GM10248 (cell line): ENCODE measurements around the gene ZNF764.

Experiments used
- CTCF ChIA-PET: fragments of 300-600 bp; sonication (Branson Sonifier 250); formaldehyde crosslinking; extraction: SDS; loops from one replicate; lab custom pipeline; 2021; ENCODE audit warnings: antibody characterized with exemption; lab: Yijun Ruan, JAX
- POLR2A ChIA-PET: fragments of 350-650 bp; sonication (Branson Sonifier 250); formaldehyde crosslinking; extraction: SDS; loops from one replicate; lab custom pipeline; 2020; ENCODE audit warnings: antibody characterized with exemption; lab: Yijun Ruan, JAX
- DNase-seq: peaks from one replicate; pipeline ENCODE4 v3.0.0; 2012; ENCODE audit errors: extremely low spot score
- CTCF ChIP-seq: IDR thresholded peaks from 2 replicates; pipeline ENCODE4 v1.5.1; 2012; ENCODE audit warnings: mild to moderate bottlenecking, low read depth; ENCODE audit errors: extremely low read depth, missing control alignments, control extremely low read depth

The ZNF764 gene

DNA sequence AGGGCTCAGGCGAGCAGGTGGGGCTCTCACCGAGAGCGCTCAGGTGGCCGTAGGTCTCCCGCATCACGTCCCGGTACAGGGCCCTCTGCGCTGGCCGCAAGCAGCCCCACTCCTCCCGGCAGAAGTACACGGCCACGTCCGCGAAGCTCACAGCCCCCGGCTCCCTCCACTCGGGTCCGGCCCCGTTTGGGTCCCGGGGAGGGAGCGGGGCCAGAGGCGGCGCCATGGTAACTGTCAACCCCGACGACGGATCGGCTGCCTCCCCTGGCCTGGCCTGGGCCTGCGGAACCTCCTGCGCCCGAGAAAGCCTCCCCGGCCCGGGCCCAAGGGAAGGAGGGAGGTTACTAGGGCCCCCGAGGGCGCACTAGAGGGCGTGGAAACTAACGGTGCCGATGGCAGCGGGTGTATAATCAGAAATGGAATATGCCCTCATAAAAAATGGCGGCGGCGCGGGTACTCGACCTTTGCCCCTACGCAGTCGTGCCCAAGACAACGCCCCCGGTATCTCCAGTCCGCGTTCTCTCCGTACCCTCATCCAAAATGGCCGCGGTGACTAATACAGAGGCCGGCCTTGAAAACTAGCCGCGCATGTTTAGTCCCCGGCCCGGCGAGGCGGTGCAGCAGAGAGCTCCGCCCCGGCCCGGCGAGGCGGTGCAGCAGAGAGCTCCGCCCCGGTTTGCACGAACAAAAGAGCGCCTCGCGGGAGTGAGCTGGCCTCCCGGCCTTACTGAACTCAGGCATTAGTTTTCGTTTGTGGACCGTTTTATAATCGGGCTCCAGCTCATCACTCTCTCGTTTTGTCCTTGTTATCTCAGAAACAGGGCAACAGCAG is at the start of gene ZNF764:
Gene ZNF764 (minus strand): TSS at position 418 of the 832 bp plus-strand sequence. CDS start 192 bp downstream, at position 226.
- no peak for TF ChIP-seq CTCF
- POLR2A ChIA-PET = interaction anchor here (0.6 to 1.5 kb wide), 11 partner anchors 10 to 128 kb away, joined by 3 to 7 read pairs (median 4); partner anchors contain the start of genes DCTPP1, FBRS, ZNF688 and ZNF747
- CTCF ChIA-PET = interaction anchor here (0.7 to 4.4 kb wide), 28 partner anchors 9 to 163 kb away, joined by 3 to 47 read pairs (median 3); partner anchors contain the start of genes DCTPP1, ZNF48, ZNF747 and ZNF771

DNA sequence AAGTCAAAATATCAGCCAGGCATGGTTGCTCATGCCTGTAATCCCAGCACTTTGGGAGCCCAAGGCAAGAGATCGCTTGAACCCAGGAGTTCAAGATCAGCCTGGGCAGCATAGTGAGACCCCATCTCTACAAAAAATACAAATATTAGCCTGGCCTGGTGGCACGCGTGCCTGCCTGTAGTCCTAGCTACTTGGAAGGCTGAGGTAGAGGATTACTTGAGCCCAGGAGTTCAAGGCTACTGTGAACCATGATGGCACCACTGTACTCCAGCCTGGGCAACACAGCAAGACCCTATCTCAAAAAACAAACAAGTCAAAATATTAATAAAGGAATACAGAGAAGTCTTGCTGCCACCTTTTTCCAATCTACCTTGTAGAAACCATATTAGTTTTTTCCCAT is 47.8 kb upstream of the ZNF764 start:
- no peak for TF ChIP-seq CTCF
- DNase-seq = no peak
- ChIA-PET CTCF (interaction anchor here (0.7 to 8.6 kb wide), 4 partner anchors 9 to 176 kb away, joined by 3 to 58 read pairs (median 30); partner anchors contain the start of gene DCTPP1), POLR2A (no interaction called here)

More for the DNA sequence above, at the start of gene ZNF764:
- DNase-seq = peak; percentile 93

GRCh38 chr16:30605158-30605557 is 47.0 kb upstream of the ZNF764 start:
- ChIA-PET CTCF (interaction anchor here (1.9 to 8.6 kb wide), 3 partner anchors 11 to 175 kb away, joined by 15 to 45 read pairs (median 37); partner anchors contain the start of gene DCTPP1), POLR2A (interaction anchor here (0.5 kb wide), 1 partner anchor 50 kb away, joined by 4 read pairs; no protein-coding TSS in a partner anchor)
- no peak for TF ChIP-seq CTCF
- DNase-seq = no peak

- ChIA-PET POLR2A (interaction anchor here (0.5 kb wide), 1 partner anchor 50 kb away, joined by 4 read pairs; no protein-coding TSS in a partner anchor), CTCF (interaction anchor here (4.7 to 8.6 kb wide), 3 partner anchors 12 to 174 kb away, joined by 37 to 45 read pairs (median 41); partner anchors contain the start of gene DCTPP1)
- DNase-seq = no peak
- TF ChIP-seq CTCF = no peak
Measured at GRCh38 chr16:30604316-30604947, 46.3 kb upstream of the ZNF764 start.

GRCh38 chr16:30603945-30604315 is 45.8 kb upstream of the ZNF764 start:
- POLR2A ChIA-PET = no interaction called here
- DNase-seq = no peak
- CTCF ChIA-PET = interaction anchor here (0.9 to 8.6 kb wide), 5 partner anchors 12 to 174 kb away, joined by 3 to 45 read pairs (median 37); partner anchors contain the start of gene DCTPP1
- no peak for TF ChIP-seq CTCF
